ENCODE data around the gene ASCC2.
"Not testable (repeated sequence)": the region's sequence is repeated elsewhere in the genome, so short reads cannot be mapped to it uniquely, and the experiment has no call there.

The ASCC2 gene

GRCh38 chr22:29839039-29839438 lies 965 bp upstream of the ASCC2 start:
- no peak for DNase-seq (ENCODE audit: low spot score in 2 of 2)
- peak overlapping the region; percentile 98 for H3K4me3 Mint-ChIP-seq
- ATAC-seq (ENCODE audit: low read depth) = no peak
- peaks cover 22% of the 10 kb centered on the region for H3K4me1 Mint-ChIP-seq
- H3K27me3 Mint-ChIP-seq = peaks cover 4% of the 10 kb centered on the region
- peaks cover 9% of the 10 kb centered on the region for H3K36me3 Mint-ChIP-seq
- no peaks in the 10 kb centered on the region for H3K9me3 Mint-ChIP-seq
- peak overlapping the region; percentile 94 for H3K27ac Mint-ChIP-seq

DNA sequence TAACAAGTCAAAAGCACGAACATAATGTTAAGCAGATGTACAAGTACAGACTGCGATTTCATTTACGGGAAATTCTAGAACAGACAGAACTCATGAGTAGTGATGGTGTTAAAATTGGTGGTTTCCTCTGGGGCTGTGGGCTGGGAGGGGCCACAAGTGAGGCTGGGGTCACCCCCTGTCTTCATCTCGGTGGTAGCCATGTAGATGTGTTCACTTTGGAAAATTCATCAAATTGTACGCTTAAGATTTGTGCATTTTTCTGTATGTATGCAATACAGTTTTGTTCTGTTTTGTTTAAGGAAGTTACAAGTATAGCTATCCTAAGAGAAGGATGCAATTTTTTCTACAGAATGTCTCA lies 504 bp upstream of the ASCC2 start:
- Mint-ChIP-seq H3K4me3 (peak overlapping the region; percentile 98), H3K27me3 (peaks cover 4% of the 10 kb centered on the region), H3K4me1 (peaks cover 23% of the 10 kb centered on the region), H3K36me3 (peaks cover 10% of the 10 kb centered on the region), H3K9me3 (no peaks in the 10 kb centered on the region), H3K27ac (peak overlapping the region; percentile 94)
- ATAC-seq (ENCODE audit: low read depth) (peak; percentile 8), DNase-seq (ENCODE audit: low spot score in 2 of 2) (no peak)

DNA sequence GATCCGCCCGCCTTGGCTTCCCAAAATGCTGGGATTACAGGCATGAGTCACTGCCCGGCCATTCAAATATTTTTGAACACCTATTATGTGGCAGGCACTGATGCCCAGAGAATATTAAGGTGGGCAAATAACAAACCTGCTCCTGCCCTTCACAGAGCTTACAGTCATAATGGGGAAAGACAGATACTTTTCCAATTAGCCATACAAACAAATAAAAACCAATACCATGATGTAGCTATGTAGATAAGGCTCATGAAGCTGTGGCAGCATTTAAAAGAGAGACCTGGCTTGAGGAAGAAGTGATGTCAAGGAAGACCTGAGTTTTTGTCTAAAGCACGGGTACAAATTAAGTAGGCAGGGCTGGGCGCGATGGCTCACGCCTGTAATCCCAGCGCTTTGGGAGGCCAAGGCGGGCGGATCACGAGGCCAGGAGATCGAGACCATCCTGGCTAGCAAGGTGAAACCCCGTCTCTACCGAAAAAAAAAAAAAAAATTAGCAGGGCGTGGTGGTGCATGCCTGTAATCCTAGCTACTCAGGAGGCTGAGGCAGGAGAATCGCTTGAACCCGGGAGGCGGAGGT lies 1.2 kb downstream of the ASCC2 start:
- ATAC-seq (ENCODE audit: low read depth); H3K27ac Mint-ChIP-seq; H3K9me3 Mint-ChIP-seq; DNase-seq (ENCODE audit: low spot score in 2 of 2); H3K27me3 Mint-ChIP-seq: not testable (repeated sequence)
- peaks cover 26% of the 10 kb centered on the region for H3K4me1 Mint-ChIP-seq
- peaks cover 18% of the 10 kb centered on the region for H3K36me3 Mint-ChIP-seq
- peak overlapping the region; percentile 98 for H3K4me3 Mint-ChIP-seq

DNA sequence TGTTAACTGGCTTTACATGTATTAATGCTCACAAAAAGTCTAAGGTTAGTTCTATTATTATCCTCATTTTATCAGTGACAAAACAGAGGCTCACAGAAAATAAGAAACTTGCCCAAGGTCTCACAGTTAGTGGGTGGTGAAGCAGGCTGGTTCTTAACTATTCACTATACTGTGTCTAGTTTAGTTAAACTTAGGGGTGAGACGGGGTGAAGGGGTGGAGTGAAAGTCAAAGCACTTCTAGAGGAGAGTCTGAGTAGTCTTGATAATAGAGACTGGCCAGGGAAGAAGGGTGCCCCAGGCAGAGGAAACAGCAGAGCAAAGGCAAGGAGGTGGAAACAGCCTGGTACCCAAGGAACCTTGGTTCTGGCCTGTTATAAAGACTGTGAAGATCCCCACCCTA lies 4.0 kb downstream of the ASCC2 start:
- Mint-ChIP-seq H3K4me1 (peaks cover 33% of the 10 kb centered on the region), H3K27ac (peak overlapping the region; percentile 17), H3K27me3 (no peaks in the 10 kb centered on the region), H3K9me3 (no peaks in the 10 kb centered on the region), H3K36me3 (peaks cover 22% of the 10 kb centered on the region), H3K4me3 (no peak overlapping the region)
- DNase-seq (ENCODE audit: low spot score in 2 of 2) (no peak), ATAC-seq (ENCODE audit: low read depth) (no peak)

- H3K36me3 Mint-ChIP-seq = peaks cover 22% of the 10 kb centered on the region
- ATAC-seq (ENCODE audit: low read depth) (no peak), DNase-seq (ENCODE audit: low spot score in 2 of 2) (no peak)
- H3K9me3 Mint-ChIP-seq = no peaks in the 10 kb centered on the region
- H3K27ac Mint-ChIP-seq = no peak overlapping the region
- H3K4me3 Mint-ChIP-seq = no peak overlapping the region
- peaks cover 30% of the 10 kb centered on the region for H3K4me1 Mint-ChIP-seq
- no peaks in the 10 kb centered on the region for H3K27me3 Mint-ChIP-seq
Observed at GRCh38 chr22:29833392-29833965, 4.6 kb downstream of the ASCC2 start.

DNA sequence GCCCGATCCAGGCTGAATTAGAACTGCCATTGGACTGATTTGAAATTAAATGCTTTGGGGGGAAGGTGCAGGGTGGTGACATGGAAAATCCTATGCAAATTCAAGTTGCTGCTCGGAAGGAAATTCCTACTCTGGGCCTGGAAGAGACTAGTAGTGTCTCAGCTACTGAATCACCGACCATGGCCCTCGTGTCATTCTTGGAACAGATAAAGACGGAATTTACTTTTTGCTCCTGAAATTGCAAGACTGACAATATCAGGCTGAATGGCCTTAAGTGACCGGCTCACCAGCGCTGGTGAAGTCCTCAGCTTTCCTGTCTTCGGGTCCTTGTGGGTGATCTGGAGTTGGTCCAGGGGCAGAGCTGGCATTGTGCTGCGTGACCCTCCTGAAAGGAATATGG lies 6.1 kb downstream of the ASCC2 start:
- ATAC-seq (ENCODE audit: low read depth) (no peak), DNase-seq (ENCODE audit: low spot score in 2 of 2) (no peak)
- Mint-ChIP-seq H3K27ac (no peak overlapping the region), H3K9me3 (no peaks in the 10 kb centered on the region), H3K4me3 (no peak overlapping the region), H3K36me3 (peaks cover 27% of the 10 kb centered on the region), H3K27me3 (no peaks in the 10 kb centered on the region), H3K4me1 (peaks cover 28% of the 10 kb centered on the region)

GRCh38 chr22:29831186-29831921 lies 6.7 kb downstream of the ASCC2 start:
- Mint-ChIP-seq H3K9me3 (no peaks in the 10 kb centered on the region), H3K27ac (no peak overlapping the region), H3K4me1 (peaks cover 26% of the 10 kb centered on the region), H3K27me3 (no peaks in the 10 kb centered on the region), H3K36me3 (peaks cover 27% of the 10 kb centered on the region), H3K4me3 (no peak overlapping the region)
- ATAC-seq (ENCODE audit: low read depth) = no peak
- DNase-seq (ENCODE audit: low spot score in 2 of 2) = no peak

DNA sequence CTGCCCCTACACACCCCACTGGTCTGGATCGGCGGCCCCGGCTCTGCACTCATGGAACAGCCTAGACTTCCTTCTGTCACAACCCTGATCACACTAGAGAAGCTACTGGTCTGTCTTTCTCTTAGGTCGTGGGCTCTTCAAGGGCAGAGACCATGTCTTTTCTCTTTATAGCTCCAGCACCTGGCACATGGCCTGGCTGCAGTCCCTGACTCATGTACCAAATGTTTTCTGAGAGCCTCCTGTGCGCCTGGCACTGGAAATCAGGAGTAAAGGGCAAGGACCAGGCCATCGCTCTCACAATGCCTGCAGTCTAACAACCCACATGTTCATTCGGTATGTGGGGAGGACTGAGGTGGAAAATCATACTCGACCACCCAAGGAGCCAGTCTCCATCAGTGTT lies 7.5 kb downstream of the ASCC2 start:
- ATAC-seq (ENCODE audit: low read depth) (no peak), DNase-seq (ENCODE audit: low spot score in 2 of 2) (no peak)
- Mint-ChIP-seq H3K4me3 (no peak overlapping the region), H3K36me3 (peaks cover 23% of the 10 kb centered on the region), H3K27me3 (no peaks in the 10 kb centered on the region), H3K9me3 (no peaks in the 10 kb centered on the region), H3K27ac (no peak overlapping the region), H3K4me1 (peaks cover 21% of the 10 kb centered on the region)

GRCh38 chr22:29827726-29828125 lies 10.3 kb downstream of the ASCC2 start:
- DNase-seq (ENCODE audit: low spot score in 2 of 2); H3K4me3 Mint-ChIP-seq; ATAC-seq (ENCODE audit: low read depth); H3K27me3 Mint-ChIP-seq; H3K9me3 Mint-ChIP-seq: not testable (repeated sequence)
- Mint-ChIP-seq H3K36me3 (peaks cover 26% of the 10 kb centered on the region), H3K27ac (peak overlapping the region; percentile 54), H3K4me1 (peaks cover 13% of the 10 kb centered on the region)

GRCh38 chr22:29827091-29827490 lies 11.0 kb downstream of the ASCC2 start:
- peaks cover 28% of the 10 kb centered on the region for H3K36me3 Mint-ChIP-seq
- no peak overlapping the region for H3K4me3 Mint-ChIP-seq
- no peak overlapping the region for H3K27ac Mint-ChIP-seq
- H3K27me3 Mint-ChIP-seq = no peaks in the 10 kb centered on the region
- H3K4me1 Mint-ChIP-seq = peaks cover 13% of the 10 kb centered on the region
- ATAC-seq (ENCODE audit: low read depth) (no peak), DNase-seq (ENCODE audit: low spot score in 2 of 2) (no peak)
- H3K9me3 Mint-ChIP-seq = no peaks in the 10 kb centered on the region

GRCh38 chr22:29825578-29825977 lies 12.5 kb downstream of the ASCC2 start:
- Mint-ChIP-seq H3K27ac (no peak overlapping the region), H3K4me3 (no peak overlapping the region), H3K27me3 (no peaks in the 10 kb centered on the region), H3K9me3 (no peaks in the 10 kb centered on the region), H3K4me1 (peaks cover 7% of the 10 kb centered on the region), H3K36me3 (peaks cover 30% of the 10 kb centered on the region)
- ATAC-seq (ENCODE audit: low read depth) (no peak), DNase-seq (ENCODE audit: low spot score in 2 of 2) (no peak)

DNA sequence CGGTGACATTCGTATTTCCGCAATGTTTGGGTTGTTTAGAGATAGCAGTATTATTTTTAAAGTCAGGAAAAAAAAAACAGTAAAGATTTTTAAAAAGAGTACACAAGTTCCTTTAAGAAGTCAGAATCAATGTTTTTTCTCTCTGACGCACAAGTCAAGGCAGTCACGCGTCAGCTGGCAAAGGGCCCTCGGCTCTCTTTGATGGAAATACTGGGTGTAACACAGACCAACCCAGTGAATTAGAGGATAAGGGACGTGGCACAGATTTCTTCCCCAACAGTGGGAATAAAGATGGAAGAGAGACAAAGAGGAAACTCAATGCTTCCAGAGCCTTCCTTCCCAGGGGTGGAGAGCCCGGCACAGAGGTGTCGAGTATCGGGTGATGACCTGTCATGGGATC lies 13.4 kb downstream of the ASCC2 start:
- Mint-ChIP-seq H3K27ac (no peak overlapping the region), H3K4me1 (peaks cover 5% of the 10 kb centered on the region), H3K9me3 (no peaks in the 10 kb centered on the region), H3K4me3 (no peak overlapping the region), H3K36me3 (peaks cover 28% of the 10 kb centered on the region), H3K27me3 (no peaks in the 10 kb centered on the region)
- ATAC-seq (ENCODE audit: low read depth) (no peak), DNase-seq (ENCODE audit: low spot score in 2 of 2) (no peak)

DNA sequence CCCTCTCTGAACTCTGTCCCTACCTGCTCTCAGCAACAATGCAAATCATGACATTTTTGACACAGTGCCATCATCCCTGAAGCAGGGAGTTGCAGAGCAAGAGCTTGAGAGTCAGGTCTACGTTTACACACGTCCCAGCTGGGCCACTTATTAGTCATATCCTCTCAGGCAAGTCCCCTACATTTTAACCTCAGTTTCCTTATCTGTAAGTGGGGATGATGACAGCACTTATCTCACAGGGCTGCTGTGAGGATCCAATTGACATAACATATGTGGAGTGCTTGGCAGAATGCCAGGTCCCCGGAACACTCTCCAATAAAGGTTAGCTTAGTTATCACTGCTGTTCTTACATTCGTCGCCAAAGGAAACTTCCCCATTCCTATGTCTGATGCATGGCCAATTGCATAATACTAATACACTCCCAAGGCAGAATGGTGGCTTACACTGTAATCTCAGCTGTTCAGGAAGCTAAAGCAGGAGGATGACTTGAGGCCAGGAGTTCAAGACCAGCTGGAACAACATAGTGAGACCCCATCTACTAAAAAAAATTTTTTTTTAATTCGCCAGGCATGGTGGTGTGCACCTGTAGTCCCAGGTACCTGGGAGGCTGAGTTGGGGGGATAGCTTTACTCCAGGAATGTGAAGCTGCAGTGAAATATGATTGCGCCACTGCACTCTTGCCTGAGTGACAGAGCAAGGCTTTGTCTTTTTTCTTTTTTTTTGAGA lies 16.6 kb downstream of the ASCC2 start:
- Mint-ChIP-seq H3K27me3 (no peaks in the 10 kb centered on the region), H3K4me3 (no peak overlapping the region), H3K27ac (no peak overlapping the region), H3K36me3 (peaks cover 39% of the 10 kb centered on the region), H3K9me3 (no peaks in the 10 kb centered on the region), H3K4me1 (no peaks in the 10 kb centered on the region)
- no peak for DNase-seq (ENCODE audit: low spot score in 2 of 2)
- no peak for ATAC-seq (ENCODE audit: low read depth)

- DNase-seq (ENCODE audit: low spot score in 2 of 2) = no peak
- Mint-ChIP-seq H3K27ac (no peak overlapping the region), H3K27me3 (no peaks in the 10 kb centered on the region), H3K4me3 (no peak overlapping the region), H3K9me3 (no peaks in the 10 kb centered on the region), H3K36me3 (peaks cover 39% of the 10 kb centered on the region), H3K4me1 (no peaks in the 10 kb centered on the region)
- no peak for ATAC-seq (ENCODE audit: low read depth)
Observed at GRCh38 chr22:29820961-29821290, 17.1 kb downstream of the ASCC2 start.

Data from memory B cell (primary cell).